Esophagus muscularis mucosa (tissue), 4 donors: ENCODE measurements around the gene DAPK3. TPM values are rescaled to one million over a fixed set of nuclear protein-coding genes. Genes with fewer than 3 reads are reported as not detected.
A peak's percentile ranks its signal among the peaks of the same experiment; 100 is the strongest.

Experiments used
- DNase-seq: peaks from one replicate; pipeline ENCODE4 v3.0.0-alpha.2; 2017; ENCODE audit errors: extremely low spot score
- H3K27ac ChIP-seq, 4 donors: fragments of 200-600 bp; sonication (generic); replicated peaks in 1 of 4; 1 replicate in 3 of 4; 2 replicates in 1 of 4; pipeline ENCODE4 v1.5.1; 2016 to 2019; ENCODE audit warnings: mild to moderate bottlenecking in 1 of 4
- H3K27me3 ChIP-seq, 4 donors: fragments of 200-600 bp; sonication (generic); one replicate each; pipeline versions ENCODE4 v1.5.1 to v1.6.0; 2016 to 2019
- H3K36me3 ChIP-seq, 4 donors: fragments of 200-600 bp; sonication (generic); one replicate each; pipeline ENCODE4 v1.5.1; 2016 to 2019
- H3K4me1 ChIP-seq, 4 donors: fragments of 200-600 bp; sonication (generic); one replicate each; pipeline ENCODE4 v1.5.1; 2016 to 2019
- H3K4me3 ChIP-seq, 4 donors: fragments of 200-600 bp; sonication (generic); 1 replicate in 2 of 4; 2 replicates in 2 of 4; pipeline ENCODE4 v1.5.1; 2016 to 2019; ENCODE audit warnings: mild to moderate bottlenecking in 4 of 4, moderate library complexity in 1 of 4
- H3K9me3 ChIP-seq, 4 donors: fragments of 200-600 bp; sonication (generic); 1 replicate in 3 of 4; 2 replicates in 1 of 4; pipeline ENCODE4 v1.5.1; 2016 to 2019
- EP300 ChIP-seq: sonication (generic); formaldehyde crosslinking; IDR thresholded peaks from one replicate; pipeline ENCODE4 v1.6.1; 2017; ENCODE audit warnings: antibody characterized with exemption
- POLR2A ChIP-seq: fragments of 450-650 bp; IDR thresholded peaks from one replicate; pipeline ENCODE4 v1.6.1; 2017; ENCODE audit warnings: antibody characterized with exemption, moderate library complexity, mild to moderate bottlenecking, low read depth
- POLR2AphosphoS5 ChIP-seq, 2 donors: sonication (generic); formaldehyde crosslinking; IDR thresholded peaks; one replicate each; pipeline ENCODE4 v1.6.1; 2017; ENCODE audit warnings: antibody characterized with exemption in 2 of 2
- WGBS: methylation state at CpG from one replicate; pipeline ENCODE4 v1.1.5; 2018; 5-methylcytosine and 5-hydroxymethylcytosine counted together
- intact Hi-C: fragments of 100-400 bp; cut with DNase I; formaldehyde crosslinking; loops from one replicate; pipeline ENCODE4 v1.15.1; 2023
- total RNA-seq, 4 donors: library from RNA; depleted of rRNA; stranded (reverse); fragments of >200 nt; gene quantifications; one replicate each; pipeline versions ENCODE4 v1.1.0 to v1.2.1, GENCODE V29; 2016
- TF ChIP-seq, protein P1 (sequence below), 3 experiments: fragments of 200-600 bp in 2 of 3; fragments of 450-650 bp in 1 of 3; sonication (generic) in 2 of 3; IDR thresholded peaks; one replicate each; pipeline ENCODE4 v1.5.1; 2017 to 2019; ENCODE audit warnings: antibody characterized with exemption in 3 of 3, mild to moderate bottlenecking in 2 of 3, moderate library complexity in 1 of 3

DAPK3 gene
- total RNA-seq, 4 donors from 2014 or later, result 140 to 226 (median 212) TPM

GRCh38 chr19:3977242-3978143, 6.6 kb upstream of the DAPK3 start:
- TF ChIP-seq, protein P1, sequence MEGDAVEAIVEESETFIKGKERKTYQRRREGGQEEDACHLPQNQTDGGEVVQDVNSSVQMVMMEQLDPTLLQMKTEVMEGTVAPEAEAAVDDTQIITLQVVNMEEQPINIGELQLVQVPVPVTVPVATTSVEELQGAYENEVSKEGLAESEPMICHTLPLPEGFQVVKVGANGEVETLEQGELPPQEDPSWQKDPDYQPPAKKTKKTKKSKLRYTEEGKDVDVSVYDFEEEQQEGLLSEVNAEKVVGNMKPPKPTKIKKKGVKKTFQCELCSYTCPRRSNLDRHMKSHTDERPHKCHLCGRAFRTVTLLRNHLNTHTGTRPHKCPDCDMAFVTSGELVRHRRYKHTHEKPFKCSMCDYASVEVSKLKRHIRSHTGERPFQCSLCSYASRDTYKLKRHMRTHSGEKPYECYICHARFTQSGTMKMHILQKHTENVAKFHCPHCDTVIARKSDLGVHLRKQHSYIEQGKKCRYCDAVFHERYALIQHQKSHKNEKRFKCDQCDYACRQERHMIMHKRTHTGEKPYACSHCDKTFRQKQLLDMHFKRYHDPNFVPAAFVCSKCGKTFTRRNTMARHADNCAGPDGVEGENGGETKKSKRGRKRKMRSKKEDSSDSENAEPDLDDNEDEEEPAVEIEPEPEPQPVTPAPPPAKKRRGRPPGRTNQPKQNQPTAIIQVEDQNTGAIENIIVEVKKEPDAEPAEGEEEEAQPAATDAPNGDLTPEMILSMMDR (IDR thresholded peaks at IDR 0.05), result peak in 1 of 3 experiments; percentile 3
- TF ChIP-seq EP300, result no peak
- peak; percentile 6 to 23 for TF ChIP-seq POLR2AphosphoS5 (IDR thresholded peaks at IDR 0.05)
- no peak for TF ChIP-seq POLR2A
- Histone ChIP-seq H3K27ac (peak overlapping the region in 1 of 4 donors; percentile 65), H3K27me3 (no peaks in the 10 kb centered on the region), H3K4me3 (no peak overlapping the region), H3K9me3 (no peaks in the 10 kb centered on the region), H3K4me1 (peaks cover 7 to 37% (median 22%) of the 10 kb centered on the region in 4 donors), H3K36me3 (peaks cover 69 to 81% (median 76%) of the 10 kb centered on the region in 4 donors)
- intact Hi-C loops, result loop anchor here (10.0 kb wide), 1 partner anchor 213 kb away; the partner anchor contains the start of genes APBA3 and MRPL54
- DNase-seq, result no peak
- 91% methylated on average over 46 of the region's 59 CpGs for WGBS

- intact Hi-C loops, result loop anchor here (10.0 kb wide), 1 partner anchor 212 kb away; the partner anchor contains the start of genes APBA3 and MRPL54
- no peaks in the 10 kb centered on the region for H3K27me3 ChIP-seq
- DNase-seq, result no peak
- peak overlapping the region in 1 of 4 donors; percentile 65 for H3K27ac ChIP-seq
- H3K4me3 ChIP-seq, result no peak overlapping the region
- peaks cover 60 to 74% (median 68%) of the 10 kb centered on the region in 4 donors for H3K36me3 ChIP-seq
- WGBS, result 95% methylated on average over 18 of the region's 29 CpGs
- H3K4me1 ChIP-seq, result peaks cover 3 to 28% (median 15%) of the 10 kb centered on the region in 4 donors
- no peaks in the 10 kb centered on the region for H3K9me3 ChIP-seq
- TF ChIP-seq POLR2A, result no peak
- no peak for TF ChIP-seq EP300
- TF ChIP-seq, protein P1 (IDR thresholded peaks at IDR 0.05), result no peak
- TF ChIP-seq POLR2AphosphoS5 (IDR thresholded peaks at IDR 0.05), result no peak
These were observed 5.8 kb upstream of the DAPK3 start for GRCh38 chr19:3976495-3977241.

- peak overlapping the region in 2 of 4 donors; percentile 3 to 65 for H3K27ac ChIP-seq
- intact Hi-C loops, result loop anchor here (10.0 kb wide), 1 partner anchor 211 kb away; the partner anchor contains the start of genes APBA3 and MRPL54
- 78% methylated on average over 9 of the region's 14 CpGs for WGBS
- H3K4me3 ChIP-seq, result no peak overlapping the region
- H3K9me3 ChIP-seq, result no peaks in the 10 kb centered on the region
- peaks cover 50 to 64% (median 58%) of the 10 kb centered on the region in 4 donors for H3K36me3 ChIP-seq
- peaks cover 4 to 23% (median 13%) of the 10 kb centered on the region in 4 donors for H3K4me1 ChIP-seq
- no peak for DNase-seq
- TF ChIP-seq, protein P1 (IDR thresholded peaks at IDR 0.05), result no peak
- TF ChIP-seq POLR2AphosphoS5 (IDR thresholded peaks at IDR 0.05) (peak in 1 of 2 donors; percentile 26), POLR2A (no peak)
- H3K27me3 ChIP-seq, result no peaks in the 10 kb centered on the region
These were observed 4.8 kb upstream of the DAPK3 start for GRCh38 chr19:3975637-3976087.

- 77% methylated on average over 8 of the region's 8 CpGs for WGBS
- Histone ChIP-seq H3K27ac (no peak overlapping the region), H3K9me3 (no peaks in the 10 kb centered on the region), H3K4me3 (no peak overlapping the region), H3K36me3 (peaks cover 45 to 59% (median 53%) of the 10 kb centered on the region in 4 donors), H3K4me1 (peaks cover 4 to 19% (median 12%) of the 10 kb centered on the region in 4 donors), H3K27me3 (no peaks in the 10 kb centered on the region)
- intact Hi-C loops, result loop anchor here (10.0 kb wide), 1 partner anchor 210 kb away; the partner anchor contains the start of genes APBA3 and MRPL54
- TF ChIP-seq POLR2A, result no peak
- peak in 1 of 2 donors; percentile 4 for TF ChIP-seq POLR2AphosphoS5 (IDR thresholded peaks at IDR 0.05)
- DNase-seq, result no peak
These were observed 4.2 kb upstream of the DAPK3 start for GRCh38 chr19:3975144-3975543.
